H1 (cell line): Measurements from ENCODE around the gene CENPB. TPM values are rescaled to one million over a fixed set of nuclear protein-coding genes. Genes with fewer than 3 reads are reported as not detected.
A peak's percentile ranks its signal among the peaks of the same experiment; 100 is the strongest.

Experiments
- CTCF ChIA-PET: fragments of 300-600 bp; sonication (Branson Sonifier 250); formaldehyde crosslinking; loops from one replicate; lab custom pipeline; 2021; ENCODE audit not compliant: partially characterized antibody; lab: Charles Lee
- POLR2A ChIA-PET: fragments of 300-600 bp; sonication (Branson Sonifier 250); formaldehyde crosslinking; loops from one replicate; lab custom pipeline; 2021; ENCODE audit warnings: inconsistent platforms; ENCODE audit not compliant: partially characterized antibody; lab: Charles Lee
- DNase-seq, 2 experiments: peaks; one replicate each; pipeline versions ENCODE4 v3.0.0 to v3.0.0-alpha.2; 2010 to 2022; ENCODE audit warnings: low spot score in 2 of 2, low read depth in 1 of 2, mixed read lengths in 1 of 2
- FAIRE-seq: peaks from 2 replicates; lab custom pipeline; 2011; peaks lifted over from hg19 to GRCh38; lab: Jason Lieb, UNC
- H2AFZ ChIP-seq: 2 replicates; pipeline ENCODE4 v1.8.1; 2012; ENCODE audit warnings: low read length, inconsistent platforms
- H2AK5ac ChIP-seq: 2 replicates; pipeline ENCODE4 v1.6.1; 2013; ENCODE audit warnings: low read depth, low read length
- H2BK120ac ChIP-seq: replicated peaks from 2 replicates; pipeline ENCODE3; 2013; ENCODE audit warnings: low read depth, low read length, inconsistent platforms
- H2BK12ac ChIP-seq: 2 replicates; pipeline ENCODE4 v1.6.1; 2013; ENCODE audit warnings: low read depth, low read length
- H2BK15ac ChIP-seq: 2 replicates; pipeline ENCODE4 v1.6.1; 2013; ENCODE audit warnings: low read length
- H2BK20ac ChIP-seq: 2 replicates; pipeline ENCODE4 v1.6.1; 2013; ENCODE audit warnings: low read length
- H2BK5ac ChIP-seq: 2 replicates; pipeline ENCODE4 v1.6.1; 2013; ENCODE audit warnings: low read depth, low read length
- H3K14ac ChIP-seq: 2 replicates; pipeline ENCODE4 v1.6.1; 2013; ENCODE audit warnings: inconsistent platforms; ENCODE audit not compliant: insufficient read length
- H3K18ac ChIP-seq: 2 replicates; pipeline ENCODE4 v1.6.1; 2013; ENCODE audit warnings: low read length; ENCODE audit errors: extremely low read depth
- H3K23ac ChIP-seq: 2 replicates; pipeline ENCODE4 v1.6.1; 2013; ENCODE audit warnings: inconsistent platforms; ENCODE audit not compliant: insufficient read length
- H3K23me2 ChIP-seq: 2 replicates; pipeline ENCODE4 v1.6.1; 2013; ENCODE audit warnings: low read depth, low read length
- H3K27ac ChIP-seq: 2 replicates; pipeline ENCODE4 v1.6.1; 2011; ENCODE audit warnings: low read depth, low read length, inconsistent platforms
- H3K27me3 ChIP-seq, 4 experiments: replicated peaks in 1 of 4; 1 replicate in 1 of 4; 2 replicates in 3 of 4; pipeline versions ENCODE4 v1.6.1 to v1.8.1; 2011 to 2013; ENCODE audit warnings: low read length in 3 of 4, mild to moderate bottlenecking in 3 of 4, inconsistent platforms in 2 of 4, mixed read lengths in 2 of 4, moderate library complexity in 1 of 4; ENCODE audit not compliant: control insufficient read depth in 3 of 4, insufficient read depth in 3 of 4; ENCODE audit errors: extremely low read depth in 1 of 4
- H3K36me3 ChIP-seq, 4 experiments: 2 replicates each; pipeline versions ENCODE4 v1.6.1 to v1.8.1; 2011 to 2013; ENCODE audit warnings: mild to moderate bottlenecking in 4 of 4, low read length in 3 of 4, moderate library complexity in 2 of 4, control low read depth in 1 of 4, inconsistent platforms in 1 of 4; ENCODE audit not compliant: insufficient read depth in 4 of 4, control insufficient read depth in 2 of 4
- H3K4ac ChIP-seq: replicated peaks from 2 replicates; pipeline ENCODE3; 2013; ENCODE audit warnings: low read length, low read depth, mixed read lengths, inconsistent platforms; ENCODE audit not compliant: insufficient read length
- H3K4me1 ChIP-seq, 4 experiments: replicated peaks in 1 of 4; 1 replicate in 1 of 4; 2 replicates in 3 of 4; pipeline versions ENCODE4 v1.6.1 to v1.8.1; 2011 to 2013; ENCODE audit warnings: low read length in 3 of 4, inconsistent platforms in 2 of 4, mixed read lengths in 1 of 4; ENCODE audit not compliant: insufficient read depth in 4 of 4, control insufficient read depth in 3 of 4
- H3K4me2 ChIP-seq, 2 experiments: 2 replicates each; pipeline versions ENCODE4 v1.6.1 to v1.8.1; 2011 to 2013; ENCODE audit warnings: low read depth in 2 of 2, low read length in 2 of 2, control low read depth in 1 of 2, inconsistent platforms in 1 of 2, mild to moderate bottlenecking in 1 of 2; ENCODE audit not compliant: insufficient read depth in 1 of 2
- H3K4me3 ChIP-seq, 4 experiments: fragments of 200-600, 300-600 bp in 1 of 4; sonication (generic), shearing (Covaris generic), sonication (Bioruptor Twin) in 1 of 4; 2 replicates each; pipeline versions ENCODE4 v1.5.1 to v1.8.1; 2011 to 2016; ENCODE audit warnings: low read length in 4 of 4, low read depth in 3 of 4, control low read depth in 2 of 4, inconsistent platforms in 2 of 4, mild to moderate bottlenecking in 2 of 4, mixed read lengths in 1 of 4, moderate library complexity in 1 of 4; ENCODE audit not compliant: insufficient read depth in 2 of 4; ENCODE audit errors: extremely low read depth in 1 of 4
- H3K56ac ChIP-seq: replicated peaks from 2 replicates; pipeline ENCODE3; 2013; ENCODE audit warnings: low read depth, mild to moderate bottlenecking, mixed read lengths, low read length, inconsistent platforms; ENCODE audit not compliant: insufficient read length
- H3K79me1 ChIP-seq: 2 replicates; pipeline ENCODE4 v1.6.1; 2013; ENCODE audit warnings: low read depth, low read length, control low read depth
- H3K79me2 ChIP-seq, 2 experiments: 2 replicates each; pipeline versions ENCODE4 v1.6.1 to v1.8.1; 2012 to 2013; ENCODE audit warnings: low read length in 2 of 2, mild to moderate bottlenecking in 2 of 2, inconsistent platforms in 1 of 2; ENCODE audit not compliant: insufficient read depth in 2 of 2, control insufficient read depth in 1 of 2
- H3K9ac ChIP-seq, 4 experiments: replicated peaks in 1 of 4; 1 replicate in 1 of 4; 2 replicates in 3 of 4; pipeline versions ENCODE4 v1.6.1 to v1.8.1; 2011 to 2013; ENCODE audit warnings: low read depth in 3 of 4, low read length in 3 of 4, control low read depth in 2 of 4, mild to moderate bottlenecking in 2 of 4, moderate library complexity in 2 of 4, inconsistent platforms in 1 of 4; ENCODE audit errors: extremely low read depth in 1 of 4
- H3K9me3 ChIP-seq, 2 experiments: 2 replicates each; pipeline versions ENCODE4 v1.6.1 to v1.8.1; 2012 to 2013; ENCODE audit warnings: mild to moderate bottlenecking in 2 of 2, moderate library complexity in 2 of 2, control low read depth in 1 of 2, inconsistent platforms in 1 of 2, low read depth in 1 of 2, low read length in 1 of 2, mixed read lengths in 1 of 2; ENCODE audit not compliant: insufficient read depth in 2 of 2
- H4K20me1 ChIP-seq, 2 experiments: replicated peaks in 1 of 2; 2 replicates each; pipeline versions ENCODE3 to v1.8.1; 2011 to 2013; ENCODE audit warnings: inconsistent platforms in 2 of 2, low read length in 2 of 2, mild to moderate bottlenecking in 1 of 2; ENCODE audit not compliant: insufficient read depth in 2 of 2, control insufficient read depth in 1 of 2
- H4K5ac ChIP-seq: 2 replicates; pipeline ENCODE4 v1.6.1; 2013; ENCODE audit warnings: low read length, low read depth, mixed read lengths, inconsistent platforms; ENCODE audit not compliant: insufficient read length
- H4K8ac ChIP-seq: 2 replicates; pipeline ENCODE4 v1.8.0; 2013; ENCODE audit warnings: mild to moderate bottlenecking, moderate library complexity, low read length, inconsistent platforms; ENCODE audit not compliant: insufficient read depth; ENCODE audit errors: extremely low read depth
- H4K91ac ChIP-seq: replicated peaks from 2 replicates; pipeline ENCODE3; 2013; ENCODE audit warnings: low read length, mixed read lengths, inconsistent platforms; ENCODE audit not compliant: insufficient read length
- CBX5 ChIP-seq: fragments of 300-800, 300-1000 bp; sonication (generic); IDR thresholded peaks from 2 replicates; pipeline ENCODE4 v1.7.1; 2016; ENCODE audit warnings: antibody characterized with exemption, low read length, low read depth
- CHD1 ChIP-seq: IDR thresholded peaks from 2 replicates; pipeline ENCODE4 v1.6.1; 2012; ENCODE audit warnings: low read depth, low read length, improper control_type of control experiment
- PHF8 ChIP-seq: fragments of 200-600 bp; sonication (generic); conservative IDR thresholded peaks from 2 replicates; pipeline ENCODE4 v1.7.1; 2012; ENCODE audit warnings: low read depth, mild to moderate bottlenecking, inconsistent platforms, low read length, moderate library complexity
- RBBP5 ChIP-seq: IDR thresholded peaks from 2 replicates; pipeline ENCODE4 v1.7.1; 2012; ENCODE audit warnings: low read depth, mild to moderate bottlenecking, inconsistent platforms, low read length, moderate library complexity, borderline replicate concordance
- SP2 ChIP-seq: IDR thresholded peaks from 2 replicates; pipeline ENCODE4 v1.6.1; 2012; ENCODE audit warnings: mild to moderate bottlenecking, low read length, inconsistent platforms
- SP4 ChIP-seq: IDR thresholded peaks from 2 replicates; pipeline ENCODE4 v1.6.1; 2012; ENCODE audit warnings: low read length, inconsistent platforms
- TCF12 ChIP-seq: IDR thresholded peaks from 2 replicates; pipeline ENCODE4 v1.6.1; 2011; ENCODE audit warnings: low read depth, mild to moderate bottlenecking, low read length
- ZNF274 ChIP-seq: IDR thresholded peaks from 2 replicates; pipeline ENCODE4 v1.7.0; 2012; ENCODE audit warnings: low read length, borderline replicate concordance; ENCODE audit errors: extremely low read depth
- WGBS, 2 experiments: shearing (Covaris generic) in 1 of 2; methylation state at CpG; one replicate each; pipeline versions ENCODE4 v1.1.6 to v1.1.7; 2013 to 2015; ENCODE audit warnings: low lambda C conversion rate in 2 of 2, mixed read lengths in 2 of 2, inconsistent platforms in 1 of 2, low coverage in 1 of 2, missing lambda C conversion rate in 1 of 2; ENCODE audit not compliant: insufficient replicate concordance in 2 of 2, insufficient coverage in 1 of 2, insufficient read length in 1 of 2; ENCODE audit errors: extremely low coverage in 1 of 2, missing lambda C conversion rate in 1 of 2; 5-methylcytosine and 5-hydroxymethylcytosine counted together
- polyA plus RNA-seq, 7 experiments: library from polyadenylated mRNA; depleted of rRNA in 3 of 7; stranded (reverse) in 5 of 7; unstranded in 2 of 7; fragments of >200 nt in 5 of 7; fragments of 200-250 nt in 2 of 7; gene quantifications; 1 replicate in 5 of 7; 2 replicates in 1 of 7; 4 replicates in 1 of 7; pipeline versions ENCODE4 v1.2.1 to v1.2.3, GENCODE V29; 2011 to 2013; ENCODE audit warnings: missing spikeins in 2 of 7, mixed read lengths in 2 of 7
- total RNA-seq: library from RNA; stranded (reverse); fragmentation: NEBNext Ultra II Directional; extraction: Animal tissue kit (Norgen Biotek cat#: 25700); gene quantifications from 2 replicates; pipeline ENCODE4 v1.2.1, GENCODE V29; 2021
- TF ChIP-seq, protein P1 (sequence below): IDR thresholded peaks from 2 replicates; pipeline ENCODE4 v1.6.1; 2012; ENCODE audit warnings: inconsistent platforms
- TF ChIP-seq, protein P2 (sequence below): IDR thresholded peaks from 2 replicates; pipeline ENCODE4 v1.6.1; 2011; ENCODE audit warnings: low read length, improper control_type of control experiment
- TF ChIP-seq, protein P3 (sequence below): IDR thresholded peaks from 2 replicates; pipeline ENCODE4 v1.6.1; 2011; ENCODE audit warnings: low read depth, mild to moderate bottlenecking, low read length; ENCODE audit not compliant: insufficient read depth

CENPB gene
- total and polyA plus RNA-seq, 2 of the 8 experiments (the other 6 are each of a cell fraction or from before 2014, with no cell fraction given): 17.7 to 51.6 TPM

DNA sequence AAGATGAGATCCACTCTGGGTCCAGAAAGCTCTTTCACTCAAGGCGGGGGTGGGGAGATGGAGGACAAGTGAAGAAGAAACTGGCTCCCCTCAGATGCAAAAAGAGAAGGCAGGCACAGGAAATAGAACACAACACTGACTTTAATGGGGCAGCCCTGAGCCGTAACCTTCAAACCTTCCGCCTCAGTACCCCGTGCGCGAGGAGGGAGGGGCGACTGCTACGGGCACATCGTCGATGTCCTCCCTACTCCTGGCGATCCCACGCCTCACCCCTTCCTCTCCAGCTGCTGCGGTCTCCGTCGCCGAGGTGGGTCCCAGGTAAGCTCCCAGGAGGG is 9.2 kb downstream of the CENPB start:
- Histone ChIP-seq H4K8ac (peak overlapping the region; percentile 80), H3K4me1 (peaks cover 0 to 11% (median 9%) of the 10 kb centered on the region in 4 experiments; a peak in 6 of 7 replicates), H3K79me1 (no peaks in the 10 kb centered on the region), H2AFZ (peak overlapping the region; percentile 88; the same call in 1 of the 2 replicates), H3K9me3 (no peaks in the 10 kb centered on the region; a peak in 1 of 4 replicates), H3K36me3 (no peaks in the 10 kb centered on the region), H3K27me3 (peaks cover 0 to 30% (median 26%) of the 10 kb centered on the region in 4 experiments; a peak in 6 of 7 replicates), H3K4me3 (peak overlapping the region; percentile 46 to 81 (median 62)), H4K20me1 (no peaks in the 10 kb centered on the region), H3K9ac (no peak overlapping the region), H2BK5ac (peak overlapping the region; percentile 47; the same call in 1 of the 2 replicates), H3K27ac (no peak overlapping the region), H3K23me2 (peaks cover 17% of the 10 kb centered on the region; the same call in 1 of the 2 replicates), H2BK120ac (no peak overlapping the region), H3K56ac (peak overlapping the region; percentile 14), H4K5ac (peak overlapping the region; percentile 7), H2BK12ac (no peak overlapping the region), H2BK15ac (peak overlapping the region; percentile 77; the same call in 1 of the 2 replicates), H3K4ac (no peak overlapping the region), H3K18ac (0 out of 2 replicates have a peak overlapping the region, but pooled peaks have one; percentile 21), H4K91ac (peak overlapping the region; percentile 70), H2AK5ac (no peak overlapping the region), H3K23ac (no peak overlapping the region), H3K14ac (peak overlapping the region; percentile 67), H3K4me2 (peak overlapping the region; percentile 83 to 95), H3K79me2 (no peaks in the 10 kb centered on the region), H2BK20ac (no peak overlapping the region)
- DNase-seq: no peak
- POLR2A ChIA-PET: interaction anchor here (1.0 to 3.8 kb wide), 4 partner anchors 10 to 25 kb away, joined by 3 to 42 read pairs (median 10); partner anchors contain the start of gene ADISSP
- CTCF ChIA-PET: interaction anchor here (0.6 to 3.6 kb wide), 10 partner anchors 9 to 99 kb away, joined by 3 to 31 read pairs (median 4); partner anchors contain the start of genes ADISSP and CENPB
- TF ChIP-seq TCF12 (no peak), CHD1 (no peak), PHF8 (peak; percentile 14; the same call in 1 of the 2 replicates), SP2 (no peak), RBBP5 (no peak), CBX5 (no peak), ZNF274 (no peak), SP4 (no peak)
- TF ChIP-seq, protein P1, sequence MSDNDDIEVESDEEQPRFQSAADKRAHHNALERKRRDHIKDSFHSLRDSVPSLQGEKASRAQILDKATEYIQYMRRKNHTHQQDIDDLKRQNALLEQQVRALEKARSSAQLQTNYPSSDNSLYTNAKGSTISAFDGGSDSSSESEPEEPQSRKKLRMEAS: peak; percentile 46
- TF ChIP-seq, protein P2, sequence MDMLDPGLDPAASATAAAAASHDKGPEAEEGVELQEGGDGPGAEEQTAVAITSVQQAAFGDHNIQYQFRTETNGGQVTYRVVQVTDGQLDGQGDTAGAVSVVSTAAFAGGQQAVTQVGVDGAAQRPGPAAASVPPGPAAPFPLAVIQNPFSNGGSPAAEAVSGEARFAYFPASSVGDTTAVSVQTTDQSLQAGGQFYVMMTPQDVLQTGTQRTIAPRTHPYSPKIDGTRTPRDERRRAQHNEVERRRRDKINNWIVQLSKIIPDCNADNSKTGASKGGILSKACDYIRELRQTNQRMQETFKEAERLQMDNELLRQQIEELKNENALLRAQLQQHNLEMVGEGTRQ: no peak
- TF ChIP-seq, protein P3, sequence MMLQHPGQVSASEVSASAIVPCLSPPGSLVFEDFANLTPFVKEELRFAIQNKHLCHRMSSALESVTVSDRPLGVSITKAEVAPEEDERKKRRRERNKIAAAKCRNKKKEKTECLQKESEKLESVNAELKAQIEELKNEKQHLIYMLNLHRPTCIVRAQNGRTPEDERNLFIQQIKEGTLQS: no peak
- 15% methylated on average over 13 of the region's 16 CpGs; no CpG with 5 or more reads in 1 of the 2 experiments for WGBS, 2 experiments
- no peak for FAIRE-seq
